GM18502 (cell line): ENCODE data around the gene TYW1.
"Not testable (repeated sequence)": the region's sequence is repeated elsewhere in the genome, so short reads cannot be mapped to it uniquely, and the experiment has no call there.

Source experiments
- ATAC-seq: cut with Tn5 transposase; IDR thresholded peaks from one replicate; pipeline ENCODE4 v1.9.1; 2021; ENCODE audit warnings: mild to moderate bottlenecking; ENCODE audit not compliant: unreplicated experiment, poor library complexity

TYW1 gene

DNA sequence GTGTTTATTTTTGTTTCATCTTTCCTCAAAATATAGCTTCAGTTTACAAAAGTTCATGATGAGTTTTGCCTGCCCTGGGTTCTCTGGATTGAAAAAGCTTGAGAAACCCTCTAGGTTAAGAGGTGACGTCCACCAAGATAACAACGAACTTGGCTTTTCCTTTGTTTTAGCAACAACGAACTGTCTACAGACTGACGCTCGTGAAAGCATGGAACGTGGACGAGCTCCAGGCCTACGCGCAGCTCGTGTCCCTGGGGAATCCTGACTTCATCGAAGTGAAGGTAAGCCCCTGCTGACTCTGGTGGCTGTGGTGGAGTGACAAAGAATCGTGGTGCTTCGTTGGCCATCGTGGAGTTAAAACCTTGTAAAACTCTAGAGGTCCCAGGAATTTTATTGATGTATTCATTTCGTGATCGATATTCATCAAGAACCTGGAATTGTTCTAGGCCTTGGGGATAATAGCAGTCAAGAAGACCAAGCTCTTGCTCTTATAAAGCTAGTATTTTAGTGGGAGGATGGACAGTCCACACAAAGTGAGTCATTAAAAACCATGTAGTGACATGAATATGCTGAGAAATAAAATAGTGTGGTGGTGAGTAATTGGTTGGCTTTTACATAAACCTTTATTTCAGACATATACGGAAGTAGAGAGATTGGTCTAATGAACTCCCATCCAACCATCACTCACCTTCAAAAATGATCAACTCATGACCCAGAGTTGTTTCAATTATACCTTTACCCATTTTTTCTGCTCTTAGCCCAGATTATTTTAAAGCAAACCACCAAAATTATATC is 186.5 kb downstream of the TYW1 start:
- ATAC-seq, result not testable (repeated sequence)

DNA sequence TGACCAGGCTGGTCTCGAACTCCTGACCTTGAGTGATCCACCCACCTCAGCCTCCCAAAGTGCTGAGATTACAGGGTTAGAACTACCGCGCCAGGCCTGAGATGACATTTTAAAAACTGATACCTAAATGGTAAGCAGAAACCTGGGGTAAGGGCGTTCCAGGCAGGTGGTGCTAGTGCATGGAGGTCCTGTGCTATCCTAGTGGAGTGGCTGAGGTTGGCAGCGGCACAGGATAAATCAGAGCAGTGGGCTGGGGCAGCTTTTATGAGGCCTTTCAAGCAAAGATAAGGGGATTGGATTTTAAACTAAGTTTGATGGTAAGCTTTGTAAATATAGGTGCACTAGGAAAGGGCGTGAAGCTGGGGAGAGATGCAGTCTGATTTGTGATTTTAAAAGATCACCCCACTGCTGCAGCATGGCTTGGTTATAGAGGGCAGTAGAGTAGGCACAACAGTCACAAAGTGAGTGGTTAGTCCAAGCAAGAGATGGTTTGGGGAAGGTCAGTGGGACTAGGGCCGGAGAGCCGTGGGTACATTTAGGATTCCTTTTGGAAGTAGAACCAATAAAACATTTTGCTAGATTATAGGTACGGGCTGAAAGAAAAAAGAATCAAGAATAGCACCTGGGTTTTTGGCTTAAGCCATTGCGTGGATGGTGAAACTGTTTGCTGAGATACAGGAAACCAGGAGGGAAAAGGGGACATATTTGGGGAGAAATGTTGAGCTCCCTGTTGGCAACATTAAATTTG is 188.5 kb downstream of the TYW1 start:
- peak; percentile 57 for ATAC-seq

DNA sequence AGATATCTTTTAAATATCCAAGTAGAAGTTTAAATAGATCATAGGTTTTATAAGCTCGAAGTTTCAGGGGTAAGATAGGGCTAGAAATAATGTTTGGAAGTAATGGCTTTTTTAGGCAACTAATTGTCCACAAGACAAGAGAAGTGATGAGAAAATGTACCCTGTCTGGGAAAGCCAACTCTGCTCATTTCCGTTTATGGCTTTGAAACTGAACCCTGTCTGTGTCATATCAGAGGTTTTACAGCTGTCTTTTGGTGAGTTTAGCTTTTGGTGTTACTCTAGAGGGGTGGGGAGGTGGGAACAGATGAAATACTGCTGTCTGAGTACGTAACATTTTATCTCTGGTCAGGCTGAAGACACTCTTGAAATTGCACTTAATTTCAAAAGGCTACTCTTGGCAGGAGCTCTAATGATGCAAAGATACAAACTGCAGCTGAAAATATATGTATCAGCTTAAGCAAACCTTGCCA is 189.1 kb downstream of the TYW1 start:
- peak; percentile 96 for ATAC-seq

DNA sequence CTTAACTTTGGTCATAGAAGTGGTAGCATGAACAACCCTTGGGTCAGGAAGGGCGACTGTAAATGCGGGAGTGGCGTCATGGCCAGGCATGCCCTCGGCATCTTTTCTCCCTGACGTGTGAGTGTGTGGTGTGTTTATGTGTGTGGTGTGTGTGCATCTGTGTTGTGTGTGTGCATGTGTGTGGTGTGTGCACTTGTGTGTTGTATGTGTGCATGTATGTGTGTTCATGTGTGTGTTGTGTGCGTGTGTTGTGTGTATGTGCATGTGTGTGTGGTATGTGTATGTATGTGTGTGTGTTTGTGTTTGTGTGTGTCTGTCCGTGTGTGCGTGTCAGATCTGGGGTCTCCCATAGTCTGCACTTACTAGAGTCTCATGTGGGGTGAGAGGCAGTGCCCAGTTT is 192.5 kb downstream of the TYW1 start:
- not testable (repeated sequence) for ATAC-seq

DNA sequence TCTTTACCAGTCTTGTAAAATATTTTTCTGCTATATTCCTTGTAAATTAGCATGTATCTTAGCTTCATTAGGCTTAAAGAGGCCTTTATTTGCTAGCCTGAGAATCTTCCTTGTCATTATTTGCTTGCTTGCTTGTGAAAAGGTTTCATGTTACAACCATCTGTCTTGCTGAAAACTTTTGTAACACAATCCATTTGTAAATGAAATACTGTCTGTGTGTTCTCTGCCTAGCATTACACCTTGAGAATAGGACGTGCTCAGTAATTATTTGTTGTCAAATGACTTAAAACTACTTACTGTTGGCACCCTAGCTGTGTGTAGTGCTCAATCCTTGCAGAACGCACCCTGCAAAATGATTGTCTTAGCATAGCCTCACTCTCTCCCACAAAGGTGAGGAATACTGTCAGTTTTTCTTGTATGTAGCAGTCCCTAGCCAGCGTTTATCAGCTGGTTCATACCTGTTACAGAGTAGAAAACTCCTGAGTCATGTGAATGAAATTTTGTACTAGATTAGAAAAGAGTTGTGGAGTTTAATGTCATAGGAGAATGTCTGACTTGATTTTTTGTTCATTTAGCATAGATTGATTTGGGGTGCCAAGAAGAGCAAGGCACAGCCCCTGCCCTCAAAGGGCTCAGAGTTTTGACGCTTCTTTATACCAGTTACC is 193.3 kb downstream of the TYW1 start:
- not testable (repeated sequence) for ATAC-seq

DNA sequence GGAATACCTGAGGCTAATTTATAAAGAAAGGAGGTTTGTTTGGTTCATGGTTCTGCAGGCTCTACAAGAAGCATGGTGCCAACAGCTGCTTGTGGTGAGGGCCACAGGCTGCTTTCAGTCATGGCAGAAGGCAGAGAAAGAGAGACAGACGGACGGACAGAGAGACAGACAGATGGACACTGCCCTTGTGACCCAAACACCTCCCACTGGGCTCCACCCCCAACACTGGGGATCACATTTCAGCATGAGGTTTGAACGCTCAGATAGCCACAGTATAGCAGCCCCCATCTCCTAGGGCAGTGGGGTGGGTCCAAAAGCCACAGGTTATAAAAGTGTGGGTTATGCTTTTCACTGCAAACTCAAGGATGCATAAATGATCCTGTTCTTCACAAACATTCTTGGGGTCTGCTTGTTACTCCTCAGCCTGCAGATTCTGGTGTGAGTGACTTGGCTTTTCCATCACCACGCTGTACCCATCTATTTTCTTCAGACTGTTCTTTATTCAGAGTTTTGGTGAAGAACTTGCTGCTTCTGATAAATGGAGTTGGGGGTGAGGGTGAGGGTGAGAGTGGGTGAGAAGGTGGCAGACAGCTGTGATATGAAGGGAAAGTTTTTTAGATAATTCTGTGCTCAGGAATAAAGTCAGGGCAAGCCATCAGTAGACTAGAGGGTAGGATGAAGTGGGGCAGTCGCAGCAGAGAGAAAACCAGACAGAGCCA is 194.5 kb downstream of the TYW1 start:
- ATAC-seq, result not testable (repeated sequence)

DNA sequence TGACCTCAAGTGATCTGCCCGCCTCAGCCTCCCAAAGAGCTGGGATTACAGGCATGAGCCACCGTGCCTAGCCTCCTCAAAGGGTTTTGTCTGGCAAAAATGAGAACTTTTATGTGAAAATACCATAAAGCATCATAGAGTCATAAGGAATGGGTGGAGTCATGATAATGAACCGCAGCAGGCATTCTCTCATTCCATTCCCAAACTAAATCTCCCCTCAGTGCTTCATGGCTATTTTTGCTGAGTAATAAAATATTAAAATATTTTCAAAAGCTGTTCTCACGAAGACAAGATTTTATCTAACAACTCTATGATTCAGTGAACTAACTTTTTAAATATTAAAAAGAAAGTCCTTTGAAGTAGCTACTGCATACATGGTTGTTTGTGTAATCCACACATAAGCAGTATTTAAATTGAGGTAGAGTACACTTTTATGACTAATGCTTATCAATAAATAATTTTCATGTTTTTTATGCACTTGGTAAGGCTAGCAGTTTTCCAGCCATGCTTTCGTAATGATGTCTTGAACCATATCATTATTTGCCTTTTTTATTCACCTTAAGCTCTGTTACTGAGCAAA is 195.6 kb downstream of the TYW1 start:
- not testable (repeated sequence) for ATAC-seq

DNA sequence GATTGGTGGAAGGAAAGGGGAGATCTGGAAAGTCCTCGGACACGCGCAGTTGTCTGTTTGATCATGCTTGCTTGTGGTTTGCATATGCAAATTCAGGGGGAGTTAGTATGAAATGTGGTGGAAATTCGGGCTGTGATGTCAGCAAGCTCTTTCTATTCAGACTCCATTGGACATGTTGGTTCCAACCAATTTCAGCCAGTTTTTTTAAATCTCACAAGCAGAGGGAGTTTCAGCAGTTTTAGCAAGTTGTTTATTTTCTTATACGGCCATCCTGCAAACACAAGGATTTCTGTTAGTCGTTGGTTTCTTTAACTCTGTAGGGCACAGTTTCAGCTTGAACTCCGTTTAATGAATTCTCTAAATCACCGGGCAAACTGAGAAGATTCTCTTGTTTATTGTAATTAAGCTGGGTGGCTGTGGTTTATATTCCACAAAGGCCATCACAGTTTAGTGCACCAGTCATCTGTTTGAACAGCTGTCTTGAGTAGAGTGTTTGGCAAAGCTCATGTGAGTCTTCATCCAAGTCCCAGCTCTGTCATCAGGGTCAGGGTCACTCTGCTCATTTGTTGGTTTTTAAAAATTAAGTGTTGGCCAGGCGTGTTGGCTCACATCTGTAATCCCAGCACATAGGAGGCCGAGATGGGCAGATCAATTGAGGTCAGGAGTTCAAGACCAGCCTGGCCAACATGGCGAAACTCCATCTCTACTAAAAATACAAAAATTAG is 196.4 kb downstream of the TYW1 start:
- not testable (repeated sequence) for ATAC-seq

DNA sequence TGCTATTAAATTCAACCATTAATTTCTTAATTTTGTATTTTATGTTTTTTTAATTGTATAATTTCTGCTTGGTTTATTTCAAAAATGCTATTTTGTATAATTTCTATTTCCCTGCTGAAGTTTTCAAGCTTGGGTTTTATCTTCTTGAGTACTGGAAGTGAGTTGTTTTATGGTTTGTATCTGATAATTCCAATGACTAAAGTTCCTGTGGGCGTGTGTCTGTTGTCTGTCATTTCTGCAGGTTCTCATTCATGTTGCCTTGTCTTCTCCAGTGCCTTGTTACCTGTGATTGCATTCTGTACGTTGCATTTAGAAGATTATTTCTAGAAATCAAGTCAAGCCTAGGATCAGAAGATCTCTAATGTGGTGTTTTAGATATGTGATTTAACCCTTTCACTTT is 199.5 kb downstream of the TYW1 start:
- not testable (repeated sequence) for ATAC-seq

DNA sequence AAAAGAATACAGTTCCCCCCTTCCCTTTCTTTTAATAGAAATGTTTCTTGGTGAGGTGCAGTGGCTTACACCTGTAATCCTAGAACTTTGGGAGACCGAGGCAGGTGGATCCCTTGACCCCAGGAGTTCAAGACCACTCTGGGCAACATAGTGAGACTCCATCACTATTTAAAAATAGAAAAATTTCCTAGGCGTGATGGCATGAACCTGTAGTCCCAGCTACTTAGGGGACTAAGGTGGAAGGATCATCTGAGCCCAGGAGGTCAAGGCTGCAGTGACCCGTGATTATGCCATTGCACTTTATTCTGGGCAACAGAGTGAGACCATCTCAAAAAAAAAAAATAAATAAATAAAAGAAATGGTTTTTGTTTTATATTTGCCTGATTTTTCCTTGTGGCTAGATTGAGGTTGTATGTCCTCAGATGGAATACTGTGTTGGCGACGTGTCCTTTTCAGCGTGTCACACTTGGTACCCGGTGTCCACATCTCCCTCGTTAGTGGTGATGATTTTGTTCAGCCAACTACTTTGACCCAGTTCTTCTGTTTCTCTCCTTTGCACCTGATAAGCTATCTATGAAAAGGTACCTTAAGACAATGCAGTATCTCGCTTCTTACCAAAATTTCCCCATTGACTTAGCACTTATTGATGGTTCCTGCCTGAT is 202.4 kb downstream of the TYW1 start:
- ATAC-seq, result not testable (repeated sequence)

DNA sequence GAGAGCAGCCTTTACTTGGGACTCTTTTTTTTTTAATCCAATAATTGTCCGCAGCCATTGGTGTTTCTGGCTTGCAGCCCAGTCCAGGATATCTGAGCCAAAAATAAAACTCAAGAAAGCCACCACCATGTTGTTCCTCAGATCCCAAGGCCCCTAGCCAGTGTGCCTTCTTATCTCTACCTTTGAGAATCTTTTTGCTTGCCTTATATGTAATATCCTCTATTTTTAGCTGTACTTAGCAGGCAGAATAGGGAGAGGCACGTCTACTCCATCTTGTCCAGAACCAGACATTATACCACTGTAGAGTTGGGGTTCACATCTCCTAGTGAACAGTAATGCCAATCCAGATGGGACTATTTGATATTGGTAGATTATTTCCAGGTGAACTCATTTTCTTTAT is 209.1 kb downstream of the TYW1 start:
- not testable (repeated sequence) for ATAC-seq

DNA sequence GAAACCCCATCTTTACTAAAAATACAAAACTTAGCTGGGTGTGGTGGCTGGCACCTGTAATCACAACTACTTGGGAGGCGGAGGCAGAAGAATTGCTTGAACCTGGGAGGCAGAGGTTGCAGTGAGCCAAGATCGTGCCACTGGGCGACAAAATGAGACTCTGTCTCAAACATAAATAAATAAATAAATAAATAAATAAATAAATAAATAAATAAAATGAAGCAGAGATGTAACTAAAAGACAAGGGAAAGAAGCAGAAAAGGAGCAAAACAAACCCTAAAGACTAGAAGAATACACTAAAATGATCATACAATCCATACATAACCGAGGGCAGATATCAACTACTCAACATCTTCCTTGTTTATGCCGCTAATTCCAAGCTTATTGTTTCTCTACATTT is 209.8 kb downstream of the TYW1 start:
- no peak for ATAC-seq

DNA sequence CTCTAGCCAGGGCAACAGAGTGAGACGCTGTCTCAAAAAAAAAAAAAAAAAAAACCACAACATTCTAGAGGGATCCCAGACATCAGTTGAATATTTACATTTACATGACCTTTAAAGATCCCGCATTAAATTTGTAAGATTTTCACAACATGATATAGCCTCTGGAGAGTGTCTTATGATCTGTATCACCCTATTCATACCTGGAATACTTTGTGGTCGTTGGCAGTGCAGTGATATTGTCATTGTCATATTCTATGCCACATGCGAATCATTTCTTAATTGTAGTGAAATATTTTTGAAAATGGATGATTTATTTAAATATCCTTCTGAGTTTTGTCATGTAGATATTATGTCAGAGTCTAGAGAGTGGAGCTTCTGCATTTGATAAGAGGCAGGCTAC is 212.0 kb downstream of the TYW1 start:
- ATAC-seq, result not testable (repeated sequence)

DNA sequence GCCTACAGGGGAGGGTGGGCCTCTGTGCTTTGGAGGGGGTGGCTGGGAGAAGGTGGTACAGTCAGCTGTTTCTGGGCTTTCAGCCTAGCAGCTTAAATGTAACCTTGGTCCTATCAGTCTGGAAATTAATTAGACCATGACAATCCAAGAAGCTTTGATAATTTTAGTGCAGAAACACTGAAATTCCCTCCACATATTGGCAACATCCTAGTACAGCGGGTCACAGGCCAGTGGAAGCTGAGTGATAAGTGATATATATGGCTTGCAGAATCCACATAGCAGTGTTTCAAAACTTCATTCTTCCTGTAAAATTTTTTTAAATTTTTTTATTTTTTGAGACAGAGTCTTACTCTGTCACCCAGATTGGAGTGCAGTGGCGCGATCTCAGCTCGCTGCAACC is 212.6 kb downstream of the TYW1 start:
- ATAC-seq, result no peak

DNA sequence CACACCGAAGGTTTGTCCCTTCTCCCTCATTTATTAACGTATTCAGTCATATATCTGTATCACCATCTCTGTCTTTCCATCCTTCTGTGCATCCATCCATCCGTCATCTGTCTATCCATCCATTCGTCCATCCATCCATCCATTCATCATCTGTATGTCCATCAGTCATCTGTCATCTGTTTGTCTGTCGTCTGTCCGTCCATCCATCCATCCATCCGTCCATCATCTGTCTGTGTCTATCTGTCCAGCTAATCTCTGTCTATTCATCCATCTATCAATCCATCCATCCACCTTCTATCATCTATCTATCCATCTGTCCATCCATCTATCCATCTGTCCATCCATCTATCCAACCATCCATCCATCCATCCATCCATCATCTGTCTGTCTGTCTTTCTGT is 213.9 kb downstream of the TYW1 start:
- no peak for ATAC-seq

DNA sequence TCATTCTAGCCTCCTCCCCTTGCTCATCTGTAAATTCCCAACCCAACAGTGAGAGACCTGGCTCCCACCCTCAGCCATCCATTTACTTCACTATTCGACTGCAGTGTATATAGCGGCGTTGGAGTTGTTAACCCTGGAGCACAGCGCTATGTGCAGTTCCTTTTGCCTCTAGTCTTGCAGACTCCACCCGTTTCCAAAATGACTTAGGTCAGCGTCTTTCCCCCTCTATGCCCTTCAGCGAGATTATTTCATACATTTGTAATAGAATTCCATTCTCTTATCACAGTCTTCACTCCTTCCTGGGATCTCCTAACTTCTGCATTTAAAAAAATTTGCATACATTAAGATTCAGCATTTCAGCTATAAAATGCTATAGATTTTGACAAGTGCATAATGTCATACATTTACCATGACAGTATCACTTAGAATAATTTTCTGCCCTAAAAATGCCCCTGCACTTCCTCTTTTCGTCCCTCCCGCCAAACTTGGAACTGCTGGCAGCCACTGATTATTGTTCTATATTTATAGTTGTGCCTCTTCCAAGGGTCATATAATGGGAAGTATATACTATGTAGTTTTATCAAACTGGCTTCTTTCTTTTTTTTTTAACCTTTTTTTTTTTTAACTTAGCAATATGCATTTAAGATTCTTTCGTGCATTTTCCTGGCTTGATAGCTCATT is 215.2 kb downstream of the TYW1 start:
- ATAC-seq, result not testable (repeated sequence)

DNA sequence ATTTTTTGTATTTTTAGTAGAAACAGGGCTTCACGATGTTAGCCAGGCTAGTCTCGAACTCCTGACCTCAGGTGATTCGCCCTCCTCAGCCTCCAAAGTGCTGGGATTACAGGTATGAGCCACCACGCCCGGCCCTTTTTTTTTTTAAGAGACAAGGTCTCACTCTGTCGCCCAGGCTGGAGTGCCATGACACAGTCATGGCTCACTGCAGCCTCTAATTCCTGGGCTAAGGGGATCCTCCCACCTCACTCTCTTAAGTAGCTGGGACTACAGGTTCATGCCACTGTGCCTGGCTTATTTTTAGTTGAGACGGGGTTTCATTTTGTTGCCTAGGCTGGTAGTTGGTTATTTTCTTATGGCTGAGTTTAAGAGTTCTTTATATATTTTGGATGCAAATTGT is 216.4 kb downstream of the TYW1 start:
- not testable (repeated sequence) for ATAC-seq

DNA sequence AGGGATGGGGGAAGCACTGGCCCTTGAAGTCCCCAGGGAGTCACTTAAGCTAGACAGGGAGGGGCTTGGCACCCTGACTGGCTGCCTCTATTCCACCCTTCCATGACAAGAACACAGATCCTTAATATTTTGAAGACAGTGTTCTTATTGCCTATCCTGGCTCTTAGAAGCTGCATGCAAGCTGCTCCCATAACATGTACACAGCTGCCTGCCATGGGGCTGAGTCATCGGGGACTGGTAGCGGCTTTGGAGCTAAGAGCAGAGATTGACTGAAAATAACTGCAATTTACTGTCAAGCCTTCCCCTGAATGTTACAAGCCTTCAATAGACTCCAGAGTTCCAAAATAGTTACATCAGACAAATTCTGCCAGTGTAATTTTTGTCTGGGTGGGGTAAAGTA is 226.9 kb downstream of the TYW1 start:
- not testable (repeated sequence) for ATAC-seq
